GM12878 (cell line): ENCODE measurements around the gene TSEN54. TPM values are rescaled to one million over a fixed set of nuclear protein-coding genes. Genes with fewer than 3 reads are reported as not detected.

Experiments used
- ATAC-seq: fragments of 200-7000 bp; cut with Tn5 transposase; 3 replicates; pipeline ENCODE4 v1.9.1; 2020; ENCODE audit warnings: mild to moderate bottlenecking, moderate library complexity
- BruUV-seq: library from RNA; stranded (reverse); fragments of 400-500 nt; replicated peaks from 2 replicates; lab custom pipeline; 2021; lab: Mats Ljungman, UMichigan
- CTCF ChIA-PET: fragments of 300-600 bp; sonication (Branson Sonifier 250); formaldehyde crosslinking; extraction: SDS; loops from one replicate; lab custom pipeline; 2021; ENCODE audit warnings: inconsistent platforms; lab: Yijun Ruan, JAX
- POLR2A ChIA-PET: fragments of 350-600 bp; formaldehyde crosslinking; extraction: SDS; loops from one replicate; lab custom pipeline; 2021; ENCODE audit warnings: inconsistent platforms; lab: Charles Lee
- RAD21 ChIA-PET: fragments of 300-600 bp; sonication (Branson Sonifier 250); formaldehyde crosslinking; loops from one replicate; lab custom pipeline; 2023; ENCODE audit warnings: antibody characterized with exemption; ENCODE audit not compliant: unreplicated experiment; lab: Charles Lee
- SMC1A ChIA-PET: fragments of 300-600 bp; sonication (Branson Sonifier 250); formaldehyde crosslinking; loops from one replicate; lab custom pipeline; 2023; ENCODE audit not compliant: unreplicated experiment, uncharacterized antibody; lab: Charles Lee
- DNase-seq: peaks from one replicate; pipeline ENCODE4 v3.0.0-alpha.2; 2011; ENCODE audit warnings: low read depth, low spot score
- FAIRE-seq: peaks from 3 replicates; lab custom pipeline; 2011; peaks lifted over from hg19 to GRCh38; lab: Jason Lieb, UNC
- H2AFZ ChIP-seq: 2 replicates; pipeline ENCODE4 v1.6.0; 2011; ENCODE audit warnings: low read depth, low read length, control low read depth; ENCODE audit not compliant: control insufficient read depth
- H3K27ac ChIP-seq: 2 replicates; pipeline ENCODE4 v1.5.1; 2011; ENCODE audit warnings: control low read depth; ENCODE audit not compliant: control insufficient read depth, insufficient read depth
- H3K27me3 ChIP-seq, 2 experiments: replicated peaks in 1 of 2; 2 replicates each; pipeline versions ENCODE4 v1.6.0 to v1.6.1; 2011; ENCODE audit warnings: low read length in 1 of 2; ENCODE audit not compliant: control insufficient read depth in 2 of 2, insufficient read depth in 2 of 2
- H3K36me3 ChIP-seq, 2 experiments: 2 replicates each; pipeline ENCODE4 v1.5.1; 2011; ENCODE audit warnings: low read length in 1 of 2; ENCODE audit not compliant: control insufficient read depth in 2 of 2, insufficient read depth in 2 of 2
- H3K4me1 ChIP-seq: 2 replicates; pipeline ENCODE4 v1.6.1; 2011; ENCODE audit warnings: mild to moderate bottlenecking, low read length, moderate library complexity, mixed read lengths; ENCODE audit not compliant: control insufficient read depth, insufficient read depth
- H3K4me2 ChIP-seq: 2 replicates; pipeline ENCODE4 v1.6.0; 2011; ENCODE audit warnings: control low read depth; ENCODE audit not compliant: control insufficient read depth, insufficient read depth
- H3K4me3 ChIP-seq: fragments of 200-600 bp; sonication (generic); 2 replicates; pipeline ENCODE4 v1.5.1; 2016
- H3K79me2 ChIP-seq: 2 replicates; pipeline ENCODE4 v1.6.0; 2011; ENCODE audit warnings: low read length; ENCODE audit not compliant: control insufficient read depth, insufficient read depth
- H3K9ac ChIP-seq: 2 replicates; pipeline ENCODE4 v1.8.0; 2011; ENCODE audit warnings: low read length, control low read depth, mixed read lengths; ENCODE audit not compliant: control insufficient read depth, insufficient read depth
- H3K9me3 ChIP-seq: replicated peaks from 3 replicates; pipeline ENCODE4 v1.5.1; 2011; ENCODE audit warnings: mild to moderate bottlenecking, low read length; ENCODE audit not compliant: control insufficient read depth, insufficient read depth
- H4K20me1 ChIP-seq: 2 replicates; pipeline ENCODE4 v1.6.0; 2011; ENCODE audit not compliant: control insufficient read depth, insufficient read depth
- EP300 ChIP-seq, 2 experiments: fragments of 150-350 bp in 1 of 2; IDR thresholded peaks; 2 replicates each; pipeline ENCODE4 v1.6.1; 2011 to 2012; ENCODE audit warnings: low read depth in 2 of 2, low read length in 2 of 2, borderline replicate concordance in 1 of 2, improper control_type of control experiment in 1 of 2, inconsistent platforms in 1 of 2; ENCODE audit not compliant: control insufficient read depth in 1 of 2
- ESRRA ChIP-seq: IDR thresholded peaks from 2 replicates; pipeline ENCODE4 v1.6.1; 2012; ENCODE audit warnings: mild to moderate bottlenecking, low read length, improper control_type of control experiment
- FOS ChIP-seq: IDR thresholded peaks from 3 replicates; pipeline ENCODE4 v1.6.1; 2011; ENCODE audit warnings: borderline replicate concordance; ENCODE audit not compliant: insufficient read length; ENCODE audit errors: extremely low read depth
- GABPA ChIP-seq: IDR thresholded peaks from 2 replicates; pipeline ENCODE4 v1.6.1; 2014; ENCODE audit warnings: antibody characterized with exemption, low read depth, mild to moderate bottlenecking, inconsistent platforms
- KDM1A ChIP-seq: fragments of 200-600 bp; sonication (generic); IDR thresholded peaks from 2 replicates; pipeline ENCODE4 v1.6.1; 2016; ENCODE audit warnings: borderline replicate concordance
- MTA2 ChIP-seq: fragments of 450-650 bp; IDR thresholded peaks from 2 replicates; pipeline ENCODE4 v1.6.1; 2016; ENCODE audit warnings: low read depth, mild to moderate bottlenecking, moderate library complexity
- SP1 ChIP-seq: IDR thresholded peaks from one replicate; pipeline ENCODE4 v1.6.1; 2011; ENCODE audit warnings: low read depth, low read length
- YBX1 ChIP-seq: fragments of 450-650 bp; IDR thresholded peaks from 2 replicates; pipeline ENCODE4 v1.6.1; 2016; ENCODE audit warnings: antibody characterized with exemption
- ZBED1 ChIP-seq: IDR thresholded peaks from 2 replicates; pipeline ENCODE4 v1.6.1; 2016; ENCODE audit warnings: borderline replicate concordance
- ZNF622 ChIP-seq: fragments of 450-650 bp; IDR thresholded peaks from 2 replicates; pipeline ENCODE4 v1.6.1; 2017; ENCODE audit warnings: mild to moderate bottlenecking, inconsistent platforms
- WGBS: methylation state at CpG from one replicate; pipeline ENCODE4 v1.1.6; 2016; ENCODE audit warnings: low lambda C conversion rate; ENCODE audit not compliant: insufficient replicate concordance, insufficient coverage; ENCODE audit errors: missing lambda C conversion rate; 5-methylcytosine and 5-hydroxymethylcytosine counted together
- in situ Hi-C: fragments of 300-500 bp; cut with MboI; formaldehyde crosslinking; loops from 9 replicates; pipeline ENCODE4 v1.14.3; 2018; ENCODE audit warnings: mixed read lengths
- intact Hi-C: fragments of 100-400 bp; cut with micrococcal nuclease; formaldehyde crosslinking; loops from one replicate; pipeline ENCODE4 v1.14.2; 2022; ENCODE audit not compliant: unreplicated experiment
- polyA plus RNA-seq, 11 experiments: library from polyadenylated mRNA; depleted of rRNA in 4 of 11; unstranded in 6 of 11; stranded (reverse) in 5 of 11; fragments of >200 nt; fragmentation: Nextera tagmentation in 4 of 11; fragmentation: Illumina TruSeq in 1 of 11; extraction: Ambion mirVana in 4 of 11; extraction: Trizol in 1 of 11; gene quantifications; 1 replicate in 1 of 11; 2 replicates in 10 of 11; pipeline versions ENCODE4 v1.2.1 to v1.2.3, GENCODE V29; 2011 to 2016; ENCODE audit warnings: inconsistent platforms in 2 of 11, missing spikeins in 2 of 11, low read depth in 1 of 11
- total RNA-seq, 4 experiments: library from RNA; depleted of rRNA in 3 of 4; stranded (reverse); fragments of >200 nt in 3 of 4; fragmentation: Illumina TruSeq in 1 of 4; extraction: Trizol in 1 of 4; gene quantifications; 2 replicates each; pipeline versions ENCODE4 v1.2.1 to v1.2.3, GENCODE V29; 2013 to 2021
- TF ChIP-seq, protein P1 (sequence below), 3 experiments: IDR thresholded peaks in 2 of 3; conservative IDR thresholded peaks in 1 of 3; 2 replicates each; pipeline ENCODE4 v1.5.1; 2011; ENCODE audit warnings: low read depth in 3 of 3, low read length in 3 of 3, mild to moderate bottlenecking in 3 of 3, control low read depth in 2 of 3, moderate library complexity in 2 of 3, inconsistent platforms in 1 of 3, mixed read lengths in 1 of 3; ENCODE audit not compliant: control insufficient read depth in 2 of 3, insufficient read depth in 1 of 3; ENCODE audit errors: extremely low read depth in 1 of 3
- TF ChIP-seq, protein P2 (sequence below): fragments of 450-650 bp; IDR thresholded peaks from 2 replicates; pipeline ENCODE4 v1.6.1; 2017; ENCODE audit warnings: low read depth, mild to moderate bottlenecking, moderate library complexity
- TF ChIP-seq, protein P3 (sequence below): fragments of 450-650 bp; IDR thresholded peaks from 2 replicates; pipeline ENCODE4 v1.6.1; 2017; ENCODE audit warnings: mild to moderate bottlenecking, moderate library complexity

Gene TSEN54
- total and polyA plus RNA-seq, 10 of the 15 experiments (the other 5 are each of a cell fraction or from before 2014, with no cell fraction given): 7.1 to 48.0 (median 41.1) TPM

DNA sequence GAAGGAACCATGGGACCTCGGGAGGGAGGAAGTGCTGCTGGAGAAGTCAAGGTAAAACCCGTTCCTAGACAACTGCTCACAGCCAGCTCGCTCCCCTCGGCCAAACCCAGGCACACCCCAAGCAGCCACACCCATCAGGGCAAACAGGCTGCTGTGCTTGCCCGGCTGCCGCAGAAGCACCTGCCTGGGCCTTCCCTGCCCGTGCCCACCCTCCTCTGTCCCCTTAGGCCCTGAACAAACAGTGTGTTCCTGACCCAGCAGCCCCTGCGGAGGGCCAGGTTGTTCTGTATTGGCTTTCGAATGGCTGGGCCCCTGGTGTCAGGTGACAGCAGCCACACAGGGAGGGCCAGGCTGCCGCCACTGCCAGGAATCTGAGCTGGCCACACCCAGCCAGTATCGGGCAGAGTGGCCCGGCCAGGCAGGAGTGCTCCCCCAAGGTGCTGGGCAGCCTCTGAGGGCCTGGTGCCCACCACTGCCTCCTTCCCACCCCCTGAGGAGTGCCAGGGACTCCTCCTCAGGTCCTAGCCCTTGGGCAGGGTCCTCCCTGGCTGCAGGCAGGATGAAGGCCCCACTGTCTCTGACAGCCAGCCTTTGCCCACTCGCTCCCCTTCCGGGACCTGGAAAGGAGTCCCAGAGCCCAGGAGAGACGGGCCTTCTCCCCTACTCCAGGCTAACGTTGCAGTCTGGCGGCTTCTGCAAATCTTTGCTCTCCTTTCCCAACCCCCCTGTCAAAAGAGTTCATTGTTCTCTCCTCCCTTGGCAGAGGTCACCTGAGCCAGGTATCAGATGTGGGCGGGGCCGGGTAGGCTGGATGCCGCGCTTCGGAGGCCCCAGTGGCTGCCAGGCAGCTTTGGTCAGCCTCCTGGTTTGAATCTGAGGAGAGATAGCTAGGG is 33.2 kb downstream of the TSEN54 start (continued):
- TF ChIP-seq, protein P1, sequence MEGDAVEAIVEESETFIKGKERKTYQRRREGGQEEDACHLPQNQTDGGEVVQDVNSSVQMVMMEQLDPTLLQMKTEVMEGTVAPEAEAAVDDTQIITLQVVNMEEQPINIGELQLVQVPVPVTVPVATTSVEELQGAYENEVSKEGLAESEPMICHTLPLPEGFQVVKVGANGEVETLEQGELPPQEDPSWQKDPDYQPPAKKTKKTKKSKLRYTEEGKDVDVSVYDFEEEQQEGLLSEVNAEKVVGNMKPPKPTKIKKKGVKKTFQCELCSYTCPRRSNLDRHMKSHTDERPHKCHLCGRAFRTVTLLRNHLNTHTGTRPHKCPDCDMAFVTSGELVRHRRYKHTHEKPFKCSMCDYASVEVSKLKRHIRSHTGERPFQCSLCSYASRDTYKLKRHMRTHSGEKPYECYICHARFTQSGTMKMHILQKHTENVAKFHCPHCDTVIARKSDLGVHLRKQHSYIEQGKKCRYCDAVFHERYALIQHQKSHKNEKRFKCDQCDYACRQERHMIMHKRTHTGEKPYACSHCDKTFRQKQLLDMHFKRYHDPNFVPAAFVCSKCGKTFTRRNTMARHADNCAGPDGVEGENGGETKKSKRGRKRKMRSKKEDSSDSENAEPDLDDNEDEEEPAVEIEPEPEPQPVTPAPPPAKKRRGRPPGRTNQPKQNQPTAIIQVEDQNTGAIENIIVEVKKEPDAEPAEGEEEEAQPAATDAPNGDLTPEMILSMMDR (IDR thresholded peaks at IDR 0.05 in 2 of 3, conservative IDR thresholded peaks at IDR 0.05 in 1 of 3; ENCODE audit: control insufficient read depth in 2 of 3, extremely low read depth in 1 of 3, insufficient read depth in 1 of 3, low read depth in 3 of 3, low read length in 3 of 3): no peak
- TF ChIP-seq SP1 (no peak), ESRRA (no peak), YBX1 (no peak)

DNA sequence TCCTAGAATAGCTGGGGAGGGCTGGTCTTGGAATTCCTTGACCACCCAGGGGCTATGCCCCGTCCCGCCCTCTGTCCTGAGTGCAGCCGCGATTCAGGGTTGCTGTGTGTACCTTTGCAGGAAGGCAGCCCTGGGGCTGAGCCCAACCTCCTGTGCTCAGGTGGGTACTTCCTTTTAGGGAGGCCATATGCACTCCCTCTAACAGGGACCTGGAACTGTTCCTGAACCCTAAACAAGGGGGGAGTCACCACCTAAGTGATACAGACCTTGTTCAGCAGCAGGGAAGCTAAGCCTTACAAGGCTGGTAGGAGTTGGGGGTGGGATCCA is 33.8 kb downstream of the TSEN54 start:
- CTCF ChIA-PET: interaction anchor here (1.0 kb wide), 1 partner anchor 33 kb away, joined by 3 read pairs; the partner anchor contains the start of gene TSEN54
- TF ChIP-seq KDM1A (no peak), FOS (no peak), EP300 (IDR thresholded peaks at IDR 0.05; ENCODE audit: borderline replicate concordance in 1 of 2, control insufficient read depth in 1 of 2, low read depth in 2 of 2, low read length in 2 of 2) (no peak), GABPA (no peak), ZNF622 (no peak), ZBED1 (no peak), MTA2 (no peak)
- TF ChIP-seq, protein P2, sequence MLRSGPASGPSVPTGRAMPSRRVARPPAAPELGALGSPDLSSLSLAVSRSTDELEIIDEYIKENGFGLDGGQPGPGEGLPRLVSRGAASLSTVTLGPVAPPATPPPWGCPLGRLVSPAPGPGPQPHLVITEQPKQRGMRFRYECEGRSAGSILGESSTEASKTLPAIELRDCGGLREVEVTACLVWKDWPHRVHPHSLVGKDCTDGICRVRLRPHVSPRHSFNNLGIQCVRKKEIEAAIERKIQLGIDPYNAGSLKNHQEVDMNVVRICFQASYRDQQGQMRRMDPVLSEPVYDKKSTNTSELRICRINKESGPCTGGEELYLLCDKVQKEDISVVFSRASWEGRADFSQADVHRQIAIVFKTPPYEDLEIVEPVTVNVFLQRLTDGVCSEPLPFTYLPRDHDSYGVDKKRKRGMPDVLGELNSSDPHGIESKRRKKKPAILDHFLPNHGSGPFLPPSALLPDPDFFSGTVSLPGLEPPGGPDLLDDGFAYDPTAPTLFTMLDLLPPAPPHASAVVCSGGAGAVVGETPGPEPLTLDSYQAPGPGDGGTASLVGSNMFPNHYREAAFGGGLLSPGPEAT: no peak
- TF ChIP-seq, protein P3, sequence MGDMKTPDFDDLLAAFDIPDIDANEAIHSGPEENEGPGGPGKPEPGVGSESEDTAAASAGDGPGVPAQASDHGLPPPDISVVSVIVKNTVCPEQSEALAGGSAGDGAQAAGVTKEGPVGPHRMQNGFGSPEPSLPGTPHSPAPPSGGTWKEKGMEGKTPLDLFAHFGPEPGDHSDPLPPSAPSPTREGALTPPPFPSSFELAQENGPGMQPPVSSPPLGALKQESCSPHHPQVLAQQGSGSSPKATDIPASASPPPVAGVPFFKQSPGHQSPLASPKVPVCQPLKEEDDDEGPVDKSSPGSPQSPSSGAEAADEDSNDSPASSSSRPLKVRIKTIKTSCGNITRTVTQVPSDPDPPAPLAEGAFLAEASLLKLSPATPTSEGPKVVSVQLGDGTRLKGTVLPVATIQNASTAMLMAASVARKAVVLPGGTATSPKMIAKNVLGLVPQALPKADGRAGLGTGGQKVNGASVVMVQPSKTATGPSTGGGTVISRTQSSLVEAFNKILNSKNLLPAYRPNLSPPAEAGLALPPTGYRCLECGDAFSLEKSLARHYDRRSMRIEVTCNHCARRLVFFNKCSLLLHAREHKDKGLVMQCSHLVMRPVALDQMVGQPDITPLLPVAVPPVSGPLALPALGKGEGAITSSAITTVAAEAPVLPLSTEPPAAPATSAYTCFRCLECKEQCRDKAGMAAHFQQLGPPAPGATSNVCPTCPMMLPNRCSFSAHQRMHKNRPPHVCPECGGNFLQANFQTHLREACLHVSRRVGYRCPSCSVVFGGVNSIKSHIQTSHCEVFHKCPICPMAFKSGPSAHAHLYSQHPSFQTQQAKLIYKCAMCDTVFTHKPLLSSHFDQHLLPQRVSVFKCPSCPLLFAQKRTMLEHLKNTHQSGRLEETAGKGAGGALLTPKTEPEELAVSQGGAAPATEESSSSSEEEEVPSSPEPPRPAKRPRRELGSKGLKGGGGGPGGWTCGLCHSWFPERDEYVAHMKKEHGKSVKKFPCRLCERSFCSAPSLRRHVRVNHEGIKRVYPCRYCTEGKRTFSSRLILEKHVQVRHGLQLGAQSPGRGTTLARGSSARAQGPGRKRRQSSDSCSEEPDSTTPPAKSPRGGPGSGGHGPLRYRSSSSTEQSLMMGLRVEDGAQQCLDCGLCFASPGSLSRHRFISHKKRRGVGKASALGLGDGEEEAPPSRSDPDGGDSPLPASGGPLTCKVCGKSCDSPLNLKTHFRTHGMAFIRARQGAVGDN: no peak

More for the DNA sequence above, 33.8 kb downstream of the TSEN54 start:
- intact Hi-C loops (no loop called here), in situ Hi-C loops (no loop called here)
- Histone ChIP-seq H3K4me3 (no peak overlapping the region), H3K27ac (no peak overlapping the region), H3K9me3 (no peaks in the 10 kb centered on the region), H3K9ac (no peak overlapping the region), H2AFZ (no peak overlapping the region), H3K4me2 (no peak overlapping the region), H3K27me3 (no peaks in the 10 kb centered on the region), H3K79me2 (no peaks in the 10 kb centered on the region), H3K4me1 (no peaks in the 10 kb centered on the region), H4K20me1 (no peaks in the 10 kb centered on the region), H3K36me3 (no peaks in the 10 kb centered on the region)
- ATAC-seq (no peak), FAIRE-seq (no peak), DNase-seq (no peak)
- no TSS peak for BruUV-seq
- POLR2A ChIA-PET: no interaction called here
- 93% methylated on average over 4 of the region's 4 CpGs for WGBS
- SMC1A ChIA-PET: no interaction called here
- RAD21 ChIA-PET: interaction anchor here (1.1 kb wide), 1 partner anchor 8 kb away, joined by 4 read pairs; no protein-coding TSS in a partner anchor
